Kidney (tissue), 14 donors: ENCODE data around the gene NT5DC3. TPM values are rescaled to one million over a fixed set of nuclear protein-coding genes. Genes with fewer than 3 reads are reported as not detected.

ENCODE experiments used
- DNase-seq, 5 donors: peaks; one replicate each; pipeline ENCODE4 v3.0.0-alpha.2; 2013 to 2020
- FAIRE-seq: peaks from 2 replicates; lab custom pipeline; 2012; peaks lifted over from hg19 to GRCh38; lab: Jason Lieb, UNC
- H3K27ac ChIP-seq, 2 donors: one replicate each; pipeline ENCODE4 v1.7.0; 2013; ENCODE audit warnings: low read depth in 2 of 2, low read length in 2 of 2, inconsistent platforms in 1 of 2
- H3K27me3 ChIP-seq: one replicate; pipeline ENCODE4 v1.7.1; 2013; ENCODE audit warnings: low read length, inconsistent platforms; ENCODE audit not compliant: control insufficient read depth, insufficient read depth
- H3K36me3 ChIP-seq, 3 donors: one replicate each; pipeline versions ENCODE4 v1.7.0 to v1.7.1; 2013; ENCODE audit warnings: low read length in 3 of 3, control low read depth in 1 of 3, inconsistent platforms in 1 of 3; ENCODE audit not compliant: insufficient read depth in 3 of 3, control insufficient read depth in 2 of 3
- H3K4me1 ChIP-seq, 3 donors: one replicate each; pipeline versions ENCODE4 v1.7.0 to v1.7.1; 2013; ENCODE audit warnings: low read length in 3 of 3, inconsistent platforms in 1 of 3, low read depth in 1 of 3; ENCODE audit not compliant: control insufficient read depth in 2 of 3, insufficient read depth in 2 of 3
- H3K4me3 ChIP-seq, 3 donors: one replicate each; pipeline versions ENCODE4 v1.7.0 to v1.8.1; 2013; ENCODE audit warnings: low read length in 3 of 3, control low read depth in 1 of 3, inconsistent platforms in 1 of 3
- H3K9ac ChIP-seq, 3 donors: one replicate each; pipeline versions ENCODE4 v1.7.0 to v1.7.1; 2013; ENCODE audit warnings: low read length in 3 of 3, control low read depth in 1 of 3, inconsistent platforms in 1 of 3
- H3K9me3 ChIP-seq, 3 donors: one replicate each; pipeline versions ENCODE4 v1.7.0 to v1.7.1; 2013; ENCODE audit warnings: low read length in 3 of 3, control low read depth in 1 of 3, inconsistent platforms in 1 of 3; ENCODE audit not compliant: control insufficient read depth in 2 of 3, insufficient read depth in 1 of 3
- CTCF ChIP-seq: IDR thresholded peaks from 3 replicates; pipeline ENCODE4 v1.5.1; 2012; ENCODE audit warnings: mild to moderate bottlenecking, moderate library complexity, borderline replicate concordance; ENCODE audit not compliant: insufficient read depth; ENCODE audit errors: extremely low read depth
- intact Hi-C: fragments of 100-400 bp; cut with DNase I; formaldehyde crosslinking; loops from one replicate; pipeline ENCODE4 v1.11.1; 2022
- polyA plus RNA-seq: library from polyadenylated mRNA; stranded (reverse); fragments of 350-450 nt; fragmentation: Illumina TruSeq; extraction: RNeasy Lipid Tissue Mini Kit (QIAGEN cat#74804); gene quantifications from one replicate; pipeline ENCODE4 v1.2.3, GENCODE V29; 2014; ENCODE audit warnings: low read depth, low replicate concordance; ENCODE audit not compliant: insufficient read depth
- total RNA-seq: library from RNA; stranded (reverse); fragmentation: NEBNext Ultra II Directional; extraction: Animal tissue kit (Norgen Biotek cat#: 25700); gene quantifications from one replicate; pipeline ENCODE4 v1.2.1, GENCODE V29; 2021
- donor health status: control.
- donor health status: control.
- donor health status: control.
- donor health status: control.
- donor health status: control.
- donor health status: DM: yes; HTN: yes; CAD: no.
- donor health status: Normal renal cell carcinoma (clear cell type).

Gene NT5DC3
- total and polyA plus RNA-seq, 2 donors from 2014 or later: 1.1 to 7.8 TPM

GRCh38 chr12:103773109-103773910, 67.7 kb downstream of the NT5DC3 start:
- no peak overlapping the region for H3K9ac ChIP-seq
- no peaks in the 10 kb centered on the region for H3K9me3 ChIP-seq
- DNase-seq: peak in 1 of 5 donors; percentile 68
- no peak overlapping the region for H3K4me3 ChIP-seq
- no peak overlapping the region for H3K27ac ChIP-seq
- H3K36me3 ChIP-seq: no peaks in the 10 kb centered on the region
- no peak for TF ChIP-seq CTCF
- H3K27me3 ChIP-seq: no peaks in the 10 kb centered on the region
- intact Hi-C loops: no loop called here
- no peak for FAIRE-seq
- H3K4me1 ChIP-seq: peaks cover 0 to 8% (median 0%) of the 10 kb centered on the region in 3 donors

GRCh38 chr12:103772367-103773108, 68.5 kb downstream of the NT5DC3 start:
- Histone ChIP-seq H3K9ac (no peak overlapping the region), H3K4me3 (no peak overlapping the region), H3K27ac (no peak overlapping the region), H3K4me1 (peaks cover 0 to 8% (median 0%) of the 10 kb centered on the region in 3 donors), H3K27me3 (no peaks in the 10 kb centered on the region), H3K36me3 (no peaks in the 10 kb centered on the region), H3K9me3 (no peaks in the 10 kb centered on the region)
- no peak for FAIRE-seq
- no peak for DNase-seq
- intact Hi-C loops: no loop called here
- no peak for TF ChIP-seq CTCF

GRCh38 chr12:103771466-103771865, 69.6 kb downstream of the NT5DC3 start:
- Histone ChIP-seq H3K27ac (no peak overlapping the region), H3K9ac (no peak overlapping the region), H3K9me3 (no peaks in the 10 kb centered on the region), H3K27me3 (no peaks in the 10 kb centered on the region), H3K36me3 (no peaks in the 10 kb centered on the region), H3K4me1 (peaks cover 0 to 8% (median 0%) of the 10 kb centered on the region in 3 donors), H3K4me3 (no peak overlapping the region)
- DNase-seq (peak in 2 of 5 donors; percentile 21 to 57), FAIRE-seq (no peak)
- TF ChIP-seq CTCF: peak; percentile 46
- intact Hi-C loops: no loop called here
